PFSK-1 (cell line): ENCODE data around the gene MIXL1.

Experiments
- POLR2AphosphoS5 ChIP-seq: IDR thresholded peaks from 2 replicates; pipeline ENCODE4 v1.6.1; 2012; ENCODE audit warnings: low read depth, mild to moderate bottlenecking, control low read depth, low read length, moderate library complexity
- TF ChIP-seq, protein P1 (sequence below), 2 experiments: IDR thresholded peaks; 2 replicates each; pipeline versions ENCODE4 v1.6.1 to v1.8.0; 2011 to 2012; ENCODE audit warnings: low read depth in 2 of 2, low read length in 2 of 2, control low read depth in 1 of 2, inconsistent platforms in 1 of 2, mild to moderate bottlenecking in 1 of 2, moderate library complexity in 1 of 2; ENCODE audit not compliant: insufficient read depth in 1 of 2

DNA sequence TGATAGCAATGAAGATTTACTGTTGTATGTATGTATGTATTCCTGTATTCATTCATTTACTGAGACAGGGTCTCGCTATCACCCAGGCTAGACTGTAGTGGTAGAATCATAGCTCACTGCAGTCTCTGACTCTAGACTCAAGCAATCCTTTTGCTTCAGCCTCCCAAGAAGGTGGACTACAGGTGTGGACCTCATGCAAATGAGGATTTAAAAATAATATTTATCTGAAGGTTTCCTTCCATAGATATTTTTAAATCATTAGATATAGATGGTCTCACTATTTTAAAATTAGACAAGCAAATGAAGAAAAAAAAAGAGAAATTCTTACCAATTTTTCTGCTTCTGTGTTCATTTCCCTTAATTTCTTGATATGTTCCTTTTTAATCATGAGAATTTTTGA is 27.0 kb downstream of the MIXL1 start:
- TF ChIP-seq, protein P1, sequence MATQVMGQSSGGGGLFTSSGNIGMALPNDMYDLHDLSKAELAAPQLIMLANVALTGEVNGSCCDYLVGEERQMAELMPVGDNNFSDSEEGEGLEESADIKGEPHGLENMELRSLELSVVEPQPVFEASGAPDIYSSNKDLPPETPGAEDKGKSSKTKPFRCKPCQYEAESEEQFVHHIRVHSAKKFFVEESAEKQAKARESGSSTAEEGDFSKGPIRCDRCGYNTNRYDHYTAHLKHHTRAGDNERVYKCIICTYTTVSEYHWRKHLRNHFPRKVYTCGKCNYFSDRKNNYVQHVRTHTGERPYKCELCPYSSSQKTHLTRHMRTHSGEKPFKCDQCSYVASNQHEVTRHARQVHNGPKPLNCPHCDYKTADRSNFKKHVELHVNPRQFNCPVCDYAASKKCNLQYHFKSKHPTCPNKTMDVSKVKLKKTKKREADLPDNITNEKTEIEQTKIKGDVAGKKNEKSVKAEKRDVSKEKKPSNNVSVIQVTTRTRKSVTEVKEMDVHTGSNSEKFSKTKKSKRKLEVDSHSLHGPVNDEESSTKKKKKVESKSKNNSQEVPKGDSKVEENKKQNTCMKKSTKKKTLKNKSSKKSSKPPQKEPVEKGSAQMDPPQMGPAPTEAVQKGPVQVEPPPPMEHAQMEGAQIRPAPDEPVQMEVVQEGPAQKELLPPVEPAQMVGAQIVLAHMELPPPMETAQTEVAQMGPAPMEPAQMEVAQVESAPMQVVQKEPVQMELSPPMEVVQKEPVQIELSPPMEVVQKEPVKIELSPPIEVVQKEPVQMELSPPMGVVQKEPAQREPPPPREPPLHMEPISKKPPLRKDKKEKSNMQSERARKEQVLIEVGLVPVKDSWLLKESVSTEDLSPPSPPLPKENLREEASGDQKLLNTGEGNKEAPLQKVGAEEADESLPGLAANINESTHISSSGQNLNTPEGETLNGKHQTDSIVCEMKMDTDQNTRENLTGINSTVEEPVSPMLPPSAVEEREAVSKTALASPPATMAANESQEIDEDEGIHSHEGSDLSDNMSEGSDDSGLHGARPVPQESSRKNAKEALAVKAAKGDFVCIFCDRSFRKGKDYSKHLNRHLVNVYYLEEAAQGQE (IDR thresholded peaks at IDR 0.05; ENCODE audit: insufficient read depth in 1 of 2, low read depth in 2 of 2, low read length in 2 of 2): no peak
- no peak for TF ChIP-seq POLR2AphosphoS5
